Liver (tissue), 9 donors: ENCODE measurements around the gene GJD3. TPM values are rescaled to one million over a fixed set of nuclear protein-coding genes. Genes with fewer than 3 reads are reported as not detected.
A peak's percentile ranks its signal among the peaks of the same experiment; 100 is the strongest.

Experiments
- DNase-seq: peaks from one replicate; pipeline ENCODE4 v3.0.0-alpha.2; 2017; ENCODE audit warnings: low spot score
- H3K27ac ChIP-seq, 2 donors: one replicate each; pipeline ENCODE4 v1.7.0; 2013; ENCODE audit warnings: inconsistent platforms in 2 of 2, low read length in 2 of 2, control low read depth in 1 of 2, low read depth in 1 of 2, mild to moderate bottlenecking in 1 of 2
- H3K27me3 ChIP-seq, 4 donors: one replicate each; pipeline versions ENCODE4 v1.6.1 to v1.7.0; 2013; ENCODE audit warnings: low read length in 3 of 4, inconsistent platforms in 1 of 4, mild to moderate bottlenecking in 1 of 4, moderate library complexity in 1 of 4; ENCODE audit not compliant: control insufficient read depth in 4 of 4, insufficient read depth in 4 of 4
- H3K36me3 ChIP-seq, 4 donors: one replicate each; pipeline versions ENCODE4 v1.6.1 to v1.7.0; 2013; ENCODE audit warnings: low read length in 3 of 4, mild to moderate bottlenecking in 3 of 4, low read depth in 1 of 4, moderate library complexity in 1 of 4; ENCODE audit not compliant: control insufficient read depth in 4 of 4, insufficient read depth in 3 of 4
- H3K4me1 ChIP-seq, 4 donors: one replicate each; pipeline versions ENCODE4 v1.6.1 to v1.7.0; 2013; ENCODE audit warnings: low read length in 3 of 4, mild to moderate bottlenecking in 3 of 4, moderate library complexity in 1 of 4; ENCODE audit not compliant: control insufficient read depth in 4 of 4, insufficient read depth in 4 of 4
- H3K4me3 ChIP-seq, 3 donors: one replicate each; pipeline versions ENCODE4 v1.6.1 to v1.7.0; 2013; ENCODE audit warnings: low read length in 3 of 3, control low read depth in 1 of 3, low read depth in 1 of 3, mild to moderate bottlenecking in 1 of 3
- H3K9ac ChIP-seq, 2 donors: one replicate each; pipeline ENCODE4 v1.7.0; 2013; ENCODE audit warnings: low read length in 2 of 2, mild to moderate bottlenecking in 2 of 2, moderate library complexity in 2 of 2, control low read depth in 1 of 2, low read depth in 1 of 2
- H3K9me3 ChIP-seq, 4 donors: one replicate each; pipeline versions ENCODE4 v1.6.1 to v1.7.0; 2013; ENCODE audit warnings: low read length in 3 of 4; ENCODE audit not compliant: control insufficient read depth in 4 of 4
- EGR1 ChIP-seq, 2 donors: IDR thresholded peaks; 2 replicates each; pipeline ENCODE4 v1.6.1; 2016 to 2018; ENCODE audit warnings: antibody characterized with exemption in 2 of 2, low read depth in 2 of 2
- FOXA1 ChIP-seq: IDR thresholded peaks from 2 replicates; pipeline ENCODE4 v1.6.1; 2016; ENCODE audit warnings: antibody characterized with exemption
- FOXA2 ChIP-seq: IDR thresholded peaks from 2 replicates; pipeline ENCODE4 v1.6.1; 2016; ENCODE audit warnings: antibody characterized with exemption
- GABPA ChIP-seq, 2 donors: IDR thresholded peaks in 1 of 2; conservative IDR thresholded peaks in 1 of 2; 2 replicates each; pipeline ENCODE4 v1.6.1; 2016; ENCODE audit warnings: antibody characterized with exemption in 2 of 2, mild to moderate bottlenecking in 1 of 2, moderate library complexity in 1 of 2
- HNF4A ChIP-seq, 2 donors: conservative IDR thresholded peaks; 2 replicates each; pipeline ENCODE4 v1.6.1; 2016; ENCODE audit warnings: antibody characterized with exemption in 2 of 2, mild to moderate bottlenecking in 2 of 2
- HNF4G ChIP-seq: IDR thresholded peaks from 2 replicates; pipeline ENCODE4 v1.6.1; 2016; ENCODE audit warnings: antibody characterized with exemption
- JUND ChIP-seq, 2 donors: IDR thresholded peaks; 2 replicates each; pipeline ENCODE4 v1.6.1; 2016; ENCODE audit warnings: antibody characterized with exemption in 2 of 2
- NR2F2 ChIP-seq: IDR thresholded peaks from 2 replicates; pipeline ENCODE4 v1.6.1; 2016; ENCODE audit warnings: antibody characterized with exemption
- RAD21 ChIP-seq, 2 donors: IDR thresholded peaks; 2 replicates each; pipeline ENCODE4 v1.6.1; 2016; ENCODE audit warnings: antibody characterized with exemption in 2 of 2, mild to moderate bottlenecking in 2 of 2
- RXRA ChIP-seq, 2 donors: IDR thresholded peaks; 2 replicates each; pipeline ENCODE4 v1.6.1; 2017 to 2018; ENCODE audit warnings: antibody characterized with exemption in 2 of 2, mild to moderate bottlenecking in 1 of 2
- SP1 ChIP-seq: IDR thresholded peaks from 2 replicates; pipeline ENCODE4 v1.6.1; 2018; ENCODE audit warnings: antibody characterized with exemption, mild to moderate bottlenecking
- TAF1 ChIP-seq: conservative IDR thresholded peaks from 2 replicates; pipeline ENCODE4 v1.6.1; 2016; ENCODE audit warnings: antibody characterized with exemption, mild to moderate bottlenecking
- YY1 ChIP-seq: IDR thresholded peaks from 2 replicates; pipeline ENCODE4 v1.6.1; 2016; ENCODE audit warnings: antibody characterized with exemption, mild to moderate bottlenecking
- WGBS: extraction: QIAGEN DNeasy Blood & Tissue Kit; methylation state at CpG from one replicate; pipeline ENCODE4 v1.1.7; 2013; 5-methylcytosine and 5-hydroxymethylcytosine counted together
- polyA plus RNA-seq, 2 donors: library from polyadenylated mRNA; stranded (reverse) in 1 of 2; unstranded in 1 of 2; fragments of 200-250 nt in 1 of 2; fragments of >200 nt in 1 of 2; fragmentation: Nextera tagmentation in 1 of 2; extraction: Ambion mirVana in 1 of 2; gene quantifications; one replicate each; pipeline versions ENCODE4 v1.2.1 to v1.2.3, GENCODE V29; 2013 to 2015
- total RNA-seq, 2 donors: library from RNA; depleted of rRNA; stranded (reverse); fragments of >200 nt; gene quantifications; one replicate each; pipeline ENCODE4 v1.2.3, GENCODE V29; 2014
- TF ChIP-seq, protein P1 (sequence below): IDR thresholded peaks from 2 replicates; pipeline ENCODE4 v1.6.1; 2016; ENCODE audit warnings: antibody characterized with exemption
- TF ChIP-seq, protein P2 (sequence below): fragments of 150-350 bp; IDR thresholded peaks from 2 replicates; pipeline ENCODE4 v1.5.1; 2017; ENCODE audit warnings: improper control_type of control experiment, low read depth, low read length; ENCODE audit not compliant: missing input control
- TF ChIP-seq, protein P3 (sequence below): IDR thresholded peaks from 2 replicates; pipeline ENCODE4 v1.6.1; 2016; ENCODE audit warnings: antibody characterized with exemption
- TF ChIP-seq, protein P4 (sequence below): IDR thresholded peaks from 2 replicates; pipeline ENCODE4 v1.6.1; 2016; ENCODE audit warnings: antibody characterized with exemption
- TF ChIP-seq, protein P5 (sequence below): IDR thresholded peaks from 2 replicates; pipeline ENCODE4 v1.6.1; 2016; ENCODE audit warnings: antibody characterized with exemption, mild to moderate bottlenecking
- donor health status: healthy.
- donor health status: healthy.
- donor health status: healthy.
- donor health status: healthy.
- donor health status: healthy.

GJD3 gene
- total and polyA plus RNA-seq, 4 donors: 0.47 to 0.59 (median 0.48) TPM; not detected in 1

DNA sequence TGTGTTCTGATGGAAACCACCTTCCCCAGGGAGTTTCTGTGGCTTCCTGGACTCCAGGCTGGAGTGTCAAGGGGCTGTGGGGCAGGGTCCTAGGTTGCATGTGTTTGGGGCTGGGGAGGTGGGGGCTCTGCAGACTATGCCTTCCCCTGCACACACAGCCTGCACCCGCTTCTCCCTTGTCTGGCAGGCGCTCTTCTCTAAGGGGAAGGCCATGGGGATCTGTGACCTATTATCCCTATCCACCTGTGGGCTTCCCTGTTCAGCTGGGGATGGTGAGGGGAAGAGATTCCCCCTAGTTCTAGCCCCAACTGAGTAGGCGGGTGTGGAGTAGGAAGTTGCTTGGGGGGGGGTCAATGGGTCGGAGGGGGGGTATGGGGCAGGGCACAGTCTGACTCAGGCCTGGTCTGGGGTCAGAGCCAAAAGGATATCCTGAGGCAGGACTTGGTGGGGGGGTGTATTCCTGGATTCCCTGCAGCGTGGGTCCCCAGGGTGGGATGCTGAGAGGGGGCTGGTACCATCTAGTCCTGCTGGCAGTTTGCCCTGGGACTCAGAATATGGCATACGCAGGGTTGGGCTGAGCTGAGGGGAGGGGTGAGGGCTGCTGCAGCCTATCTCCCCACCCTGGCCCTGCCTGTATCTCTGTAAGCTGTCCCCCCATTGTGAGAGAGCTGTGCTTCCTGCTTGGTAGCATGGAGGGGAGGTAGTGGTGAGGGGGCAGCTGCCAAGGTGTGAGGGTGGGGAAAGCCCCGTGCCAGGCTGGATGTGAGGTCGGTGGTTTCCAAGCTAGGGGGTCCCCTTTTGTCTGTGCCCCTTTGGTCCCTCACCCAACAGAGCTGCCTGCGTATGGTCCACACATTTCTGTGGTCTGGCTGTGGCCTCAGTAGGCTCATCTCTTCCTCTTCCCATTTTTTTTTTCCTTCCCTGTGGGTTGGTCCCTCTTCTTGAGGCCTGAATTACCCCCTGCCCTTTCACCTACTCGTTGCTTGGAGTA is 40.9 kb downstream of the GJD3 start:
- Histone ChIP-seq H3K36me3 (no peaks in the 10 kb centered on the region), H3K9ac (peak overlapping the region in 1 of 2 donors; percentile 36), H3K4me3 (no peak overlapping the region), H3K27me3 (no peaks in the 10 kb centered on the region), H3K4me1 (peaks cover 34 to 98% (median 87%) of the 10 kb centered on the region in 4 donors), H3K9me3 (no peaks in the 10 kb centered on the region), H3K27ac (peak overlapping the region; percentile 64 to 81)
- DNase-seq: no peak
- no peak for TF ChIP-seq TAF1
- TF ChIP-seq, protein P1, sequence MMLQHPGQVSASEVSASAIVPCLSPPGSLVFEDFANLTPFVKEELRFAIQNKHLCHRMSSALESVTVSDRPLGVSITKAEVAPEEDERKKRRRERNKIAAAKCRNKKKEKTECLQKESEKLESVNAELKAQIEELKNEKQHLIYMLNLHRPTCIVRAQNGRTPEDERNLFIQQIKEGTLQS: no peak
- TF ChIP-seq SP1: no peak
- TF ChIP-seq, protein P2, sequence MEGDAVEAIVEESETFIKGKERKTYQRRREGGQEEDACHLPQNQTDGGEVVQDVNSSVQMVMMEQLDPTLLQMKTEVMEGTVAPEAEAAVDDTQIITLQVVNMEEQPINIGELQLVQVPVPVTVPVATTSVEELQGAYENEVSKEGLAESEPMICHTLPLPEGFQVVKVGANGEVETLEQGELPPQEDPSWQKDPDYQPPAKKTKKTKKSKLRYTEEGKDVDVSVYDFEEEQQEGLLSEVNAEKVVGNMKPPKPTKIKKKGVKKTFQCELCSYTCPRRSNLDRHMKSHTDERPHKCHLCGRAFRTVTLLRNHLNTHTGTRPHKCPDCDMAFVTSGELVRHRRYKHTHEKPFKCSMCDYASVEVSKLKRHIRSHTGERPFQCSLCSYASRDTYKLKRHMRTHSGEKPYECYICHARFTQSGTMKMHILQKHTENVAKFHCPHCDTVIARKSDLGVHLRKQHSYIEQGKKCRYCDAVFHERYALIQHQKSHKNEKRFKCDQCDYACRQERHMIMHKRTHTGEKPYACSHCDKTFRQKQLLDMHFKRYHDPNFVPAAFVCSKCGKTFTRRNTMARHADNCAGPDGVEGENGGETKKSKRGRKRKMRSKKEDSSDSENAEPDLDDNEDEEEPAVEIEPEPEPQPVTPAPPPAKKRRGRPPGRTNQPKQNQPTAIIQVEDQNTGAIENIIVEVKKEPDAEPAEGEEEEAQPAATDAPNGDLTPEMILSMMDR: no peak
- TF ChIP-seq GABPA (IDR thresholded peaks at IDR 0.05 in 1 of 2, conservative IDR thresholded peaks at IDR 0.05 in 1 of 2): no peak
- no peak for TF ChIP-seq FOXA1
- no peak for TF ChIP-seq EGR1 (IDR thresholded peaks at IDR 0.05; ENCODE audit: low read depth in 2 of 2)
- TF ChIP-seq RXRA (IDR thresholded peaks at IDR 0.05): no peak
- TF ChIP-seq JUND (IDR thresholded peaks at IDR 0.05): no peak
- TF ChIP-seq, protein P3, sequence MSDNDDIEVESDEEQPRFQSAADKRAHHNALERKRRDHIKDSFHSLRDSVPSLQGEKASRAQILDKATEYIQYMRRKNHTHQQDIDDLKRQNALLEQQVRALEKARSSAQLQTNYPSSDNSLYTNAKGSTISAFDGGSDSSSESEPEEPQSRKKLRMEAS: no peak
- TF ChIP-seq HNF4A (conservative IDR thresholded peaks at IDR 0.05): no peak
- no peak for TF ChIP-seq NR2F2
- TF ChIP-seq, protein P4, sequence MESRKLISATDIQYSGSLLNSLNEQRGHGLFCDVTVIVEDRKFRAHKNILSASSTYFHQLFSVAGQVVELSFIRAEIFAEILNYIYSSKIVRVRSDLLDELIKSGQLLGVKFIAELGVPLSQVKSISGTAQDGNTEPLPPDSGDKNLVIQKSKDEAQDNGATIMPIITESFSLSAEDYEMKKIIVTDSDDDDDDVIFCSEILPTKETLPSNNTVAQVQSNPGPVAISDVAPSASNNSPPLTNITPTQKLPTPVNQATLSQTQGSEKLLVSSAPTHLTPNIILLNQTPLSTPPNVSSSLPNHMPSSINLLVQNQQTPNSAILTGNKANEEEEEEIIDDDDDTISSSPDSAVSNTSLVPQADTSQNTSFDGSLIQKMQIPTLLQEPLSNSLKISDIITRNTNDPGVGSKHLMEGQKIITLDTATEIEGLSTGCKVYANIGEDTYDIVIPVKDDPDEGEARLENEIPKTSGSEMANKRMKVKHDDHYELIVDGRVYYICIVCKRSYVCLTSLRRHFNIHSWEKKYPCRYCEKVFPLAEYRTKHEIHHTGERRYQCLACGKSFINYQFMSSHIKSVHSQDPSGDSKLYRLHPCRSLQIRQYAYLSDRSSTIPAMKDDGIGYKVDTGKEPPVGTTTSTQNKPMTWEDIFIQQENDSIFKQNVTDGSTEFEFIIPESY: no peak
- TF ChIP-seq YY1: no peak
- TF ChIP-seq, protein P5, sequence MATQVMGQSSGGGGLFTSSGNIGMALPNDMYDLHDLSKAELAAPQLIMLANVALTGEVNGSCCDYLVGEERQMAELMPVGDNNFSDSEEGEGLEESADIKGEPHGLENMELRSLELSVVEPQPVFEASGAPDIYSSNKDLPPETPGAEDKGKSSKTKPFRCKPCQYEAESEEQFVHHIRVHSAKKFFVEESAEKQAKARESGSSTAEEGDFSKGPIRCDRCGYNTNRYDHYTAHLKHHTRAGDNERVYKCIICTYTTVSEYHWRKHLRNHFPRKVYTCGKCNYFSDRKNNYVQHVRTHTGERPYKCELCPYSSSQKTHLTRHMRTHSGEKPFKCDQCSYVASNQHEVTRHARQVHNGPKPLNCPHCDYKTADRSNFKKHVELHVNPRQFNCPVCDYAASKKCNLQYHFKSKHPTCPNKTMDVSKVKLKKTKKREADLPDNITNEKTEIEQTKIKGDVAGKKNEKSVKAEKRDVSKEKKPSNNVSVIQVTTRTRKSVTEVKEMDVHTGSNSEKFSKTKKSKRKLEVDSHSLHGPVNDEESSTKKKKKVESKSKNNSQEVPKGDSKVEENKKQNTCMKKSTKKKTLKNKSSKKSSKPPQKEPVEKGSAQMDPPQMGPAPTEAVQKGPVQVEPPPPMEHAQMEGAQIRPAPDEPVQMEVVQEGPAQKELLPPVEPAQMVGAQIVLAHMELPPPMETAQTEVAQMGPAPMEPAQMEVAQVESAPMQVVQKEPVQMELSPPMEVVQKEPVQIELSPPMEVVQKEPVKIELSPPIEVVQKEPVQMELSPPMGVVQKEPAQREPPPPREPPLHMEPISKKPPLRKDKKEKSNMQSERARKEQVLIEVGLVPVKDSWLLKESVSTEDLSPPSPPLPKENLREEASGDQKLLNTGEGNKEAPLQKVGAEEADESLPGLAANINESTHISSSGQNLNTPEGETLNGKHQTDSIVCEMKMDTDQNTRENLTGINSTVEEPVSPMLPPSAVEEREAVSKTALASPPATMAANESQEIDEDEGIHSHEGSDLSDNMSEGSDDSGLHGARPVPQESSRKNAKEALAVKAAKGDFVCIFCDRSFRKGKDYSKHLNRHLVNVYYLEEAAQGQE: no peak
- TF ChIP-seq RAD21 (IDR thresholded peaks at IDR 0.05): no peak
- TF ChIP-seq HNF4G: no peak
- no peak for TF ChIP-seq FOXA2
- 58% methylated on average over 10 of the region's 10 CpGs for WGBS
